ENCODE results near the gene HACL1. TPM values are rescaled to one million over a fixed set of nuclear protein-coding genes. Genes with fewer than 3 reads are reported as not detected.
"Not testable (repeated sequence)": the region's sequence is repeated elsewhere in the genome, so short reads cannot be mapped to it uniquely, and the experiment has no call there.

Gene HACL1
- total RNA-seq, 1 experiment from 2014 or later = 1.9 TPM

DNA sequence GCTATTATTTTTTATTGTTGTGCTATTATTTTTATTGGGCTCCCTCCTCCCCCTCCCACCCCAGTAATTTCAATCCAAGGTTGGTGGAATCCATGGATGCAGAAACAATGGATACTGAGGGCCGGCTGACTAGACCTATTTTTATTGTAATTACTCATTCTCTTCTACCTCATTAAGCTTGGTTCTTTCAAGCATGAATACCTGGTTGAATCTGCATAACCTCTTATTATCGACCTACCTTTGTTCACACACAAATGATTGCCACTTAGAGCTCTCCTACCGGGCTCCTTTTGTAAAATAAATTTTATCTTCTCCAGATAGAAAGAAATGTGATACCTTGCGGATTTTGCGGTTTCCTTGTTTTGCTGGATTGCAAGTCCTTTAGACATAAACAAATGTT lies 31.8 kb upstream of the HACL1 start:
- DNase-seq = no peak
- Histone ChIP-seq H3K36me3 (no peaks in the 10 kb centered on the region), H3K4me3 (no peak overlapping the region), H3K27me3 (no peaks in the 10 kb centered on the region), H3K9me3 (no peaks in the 10 kb centered on the region)

DNA sequence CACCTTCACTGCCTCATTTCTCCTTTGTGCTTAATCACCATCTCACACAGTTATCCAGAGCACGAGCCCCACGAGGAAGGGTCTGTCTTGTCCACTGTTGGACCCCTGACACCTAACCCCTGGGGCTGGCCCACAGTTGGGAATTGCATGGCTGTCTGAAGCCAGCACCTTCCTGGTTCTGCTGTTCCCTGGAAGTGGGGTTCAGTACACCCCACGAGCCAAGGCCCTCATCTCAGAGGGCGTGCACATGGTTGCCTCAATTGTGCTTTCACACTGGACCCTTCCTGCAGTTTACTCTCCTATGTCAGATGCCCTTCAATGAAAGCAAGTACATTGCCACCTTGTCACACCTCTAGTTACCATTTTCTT lies 30.8 kb upstream of the HACL1 start:
- Histone ChIP-seq H3K4me3 (no peak overlapping the region), H3K9me3 (no peaks in the 10 kb centered on the region)
- DNase-seq = no peak

DNA sequence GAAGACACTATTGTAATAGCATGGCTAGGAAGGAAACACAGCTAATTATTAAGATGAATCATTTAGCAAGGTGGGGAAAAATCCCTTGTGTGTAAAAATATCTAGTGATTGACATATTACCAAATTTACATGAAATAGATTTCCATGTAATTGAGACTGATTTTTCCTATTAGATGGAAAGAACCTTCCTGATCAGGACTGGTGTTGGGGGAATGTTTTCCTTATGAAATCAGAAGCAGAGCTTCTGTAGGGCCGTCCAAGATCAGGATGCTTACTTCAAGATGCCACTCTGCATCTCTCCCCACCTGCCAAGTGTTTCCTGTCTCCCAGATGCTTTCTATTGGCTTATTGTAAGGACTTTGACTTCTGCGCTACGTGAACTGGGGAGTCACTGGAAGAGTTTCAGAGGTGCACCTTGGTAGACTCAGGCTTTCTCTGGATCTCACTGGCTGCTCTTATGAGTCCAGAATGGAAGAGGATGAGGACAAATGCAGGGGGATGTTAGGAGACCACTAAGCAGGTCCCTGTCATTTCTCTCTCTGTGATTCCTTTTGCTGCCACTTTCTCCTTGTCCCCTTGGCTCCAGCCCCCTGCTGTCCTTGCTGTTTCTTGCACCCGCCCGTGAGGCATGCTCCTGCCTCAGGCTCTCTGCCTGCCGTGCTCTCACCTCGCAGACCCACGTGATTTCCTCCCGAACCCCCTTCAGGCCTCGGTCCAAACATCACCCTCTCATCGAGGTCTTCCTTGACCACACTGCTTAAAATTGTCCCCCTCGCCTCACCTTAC lies 30.2 kb upstream of the HACL1 start:
- no peak for DNase-seq
- Histone ChIP-seq H3K9me3 (no peaks in the 10 kb centered on the region), H3K4me3 (no peak overlapping the region), H3K27me3 (no peaks in the 10 kb centered on the region), H3K36me3 (no peaks in the 10 kb centered on the region)

More for the DNA sequence above, 30.8 kb upstream of the HACL1 start:
- H3K36me3 ChIP-seq = no peaks in the 10 kb centered on the region
- no peaks in the 10 kb centered on the region for H3K27me3 ChIP-seq

DNA sequence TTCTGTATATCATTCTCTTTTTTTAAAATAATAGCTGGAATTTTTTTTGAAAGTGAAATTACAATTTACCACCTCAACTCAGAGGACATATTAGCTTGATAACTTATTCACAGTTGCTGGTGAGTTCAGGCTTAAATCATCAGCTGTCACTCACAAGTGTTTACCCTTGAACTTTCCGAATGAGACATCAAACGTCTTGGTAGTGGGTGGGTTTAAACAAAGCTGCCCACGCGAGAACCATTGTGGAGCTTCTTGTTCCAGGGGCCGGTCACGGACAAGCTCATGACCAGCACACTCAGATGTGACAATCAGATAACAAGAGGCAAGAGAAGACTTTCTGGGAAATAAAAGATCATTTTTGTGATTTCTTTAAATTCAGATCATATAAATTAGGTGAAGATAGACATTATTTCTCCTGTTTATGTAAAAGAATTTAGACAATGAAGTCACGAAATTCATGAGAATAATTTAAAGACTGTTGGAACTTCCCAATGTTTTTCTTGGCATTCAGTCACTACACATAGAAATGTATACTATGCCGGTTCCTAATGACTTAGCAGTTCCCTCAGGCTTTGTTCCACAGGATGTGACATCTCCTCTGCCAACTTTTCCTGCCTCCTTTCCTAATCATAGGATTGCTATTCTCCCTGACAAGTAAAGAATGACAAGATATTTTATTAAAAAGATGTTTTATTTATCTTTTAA lies 29.4 kb upstream of the HACL1 start:
- peak; percentile 35 for DNase-seq
- H3K4me3 ChIP-seq = peak overlapping the region; percentile 20; the same call in 1 of the 2 replicates
- no peaks in the 10 kb centered on the region for H3K36me3 ChIP-seq
- H3K27me3 ChIP-seq = no peaks in the 10 kb centered on the region
- no peaks in the 10 kb centered on the region for H3K9me3 ChIP-seq

DNA sequence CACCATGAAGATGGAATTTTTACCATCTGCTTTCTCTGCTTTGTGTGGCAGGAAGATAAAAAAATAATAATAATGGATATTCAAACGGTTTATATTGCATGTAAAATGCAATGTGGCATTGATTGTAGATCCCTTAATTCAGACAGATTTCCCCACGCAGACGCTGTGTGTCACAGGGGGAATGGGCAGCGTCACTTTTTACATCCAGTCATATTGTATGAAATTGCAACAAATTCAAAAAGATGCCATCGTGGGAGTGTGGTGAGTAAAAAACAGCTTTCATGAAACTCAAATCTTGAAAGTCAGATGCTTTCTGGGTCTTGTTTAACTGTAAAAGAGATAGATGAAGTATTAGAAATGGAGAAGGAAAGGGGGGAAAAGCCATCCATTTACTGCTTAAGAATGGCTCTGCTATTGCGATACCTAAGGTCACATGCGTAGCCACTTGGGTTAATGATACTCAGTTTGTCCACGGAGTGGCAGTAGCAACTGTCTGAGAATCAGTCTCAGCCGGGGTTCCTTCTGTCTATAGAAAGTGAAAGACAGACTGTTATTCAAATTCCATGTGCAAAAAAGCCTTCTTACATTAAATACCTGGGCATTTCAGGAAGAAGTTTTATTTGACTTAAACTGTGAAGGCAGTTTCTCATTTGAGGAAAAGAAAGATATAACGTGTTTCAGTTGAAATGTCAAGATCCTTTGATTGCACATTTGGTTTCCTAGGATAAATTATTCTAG lies 28.7 kb upstream of the HACL1 start:
- H3K36me3 ChIP-seq = no peaks in the 10 kb centered on the region
- DNase-seq = peak; percentile 44
- no peaks in the 10 kb centered on the region for H3K27me3 ChIP-seq
- no peaks in the 10 kb centered on the region for H3K9me3 ChIP-seq
- peak overlapping the region; percentile 20; the same call in 1 of the 2 replicates for H3K4me3 ChIP-seq

DNA sequence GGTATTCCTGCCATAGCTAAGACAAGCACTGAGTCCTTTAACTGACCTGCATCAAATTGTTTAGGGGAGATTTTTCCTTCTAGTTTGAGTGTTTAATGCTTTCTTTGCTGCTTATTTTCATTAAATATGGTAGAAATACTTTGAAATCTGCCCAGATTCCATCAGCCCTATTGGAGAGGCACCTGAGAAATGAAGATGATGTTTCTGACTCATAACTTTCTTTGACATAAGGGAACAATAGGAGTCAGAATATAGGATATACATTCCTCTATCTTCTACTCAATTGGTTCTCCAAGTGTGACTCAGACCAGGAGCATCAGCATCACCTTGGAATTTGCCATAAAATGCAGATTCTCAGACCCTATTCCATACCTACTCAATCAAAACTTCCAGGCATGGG lies 27.6 kb upstream of the HACL1 start:
- Histone ChIP-seq H3K27me3 (no peaks in the 10 kb centered on the region), H3K4me3 (no peak overlapping the region), H3K9me3 (0 out of 2 replicates have a peak, but pooled peaks cover 1% of the 10 kb centered on the region), H3K36me3 (no peaks in the 10 kb centered on the region)
- DNase-seq = no peak

DNA sequence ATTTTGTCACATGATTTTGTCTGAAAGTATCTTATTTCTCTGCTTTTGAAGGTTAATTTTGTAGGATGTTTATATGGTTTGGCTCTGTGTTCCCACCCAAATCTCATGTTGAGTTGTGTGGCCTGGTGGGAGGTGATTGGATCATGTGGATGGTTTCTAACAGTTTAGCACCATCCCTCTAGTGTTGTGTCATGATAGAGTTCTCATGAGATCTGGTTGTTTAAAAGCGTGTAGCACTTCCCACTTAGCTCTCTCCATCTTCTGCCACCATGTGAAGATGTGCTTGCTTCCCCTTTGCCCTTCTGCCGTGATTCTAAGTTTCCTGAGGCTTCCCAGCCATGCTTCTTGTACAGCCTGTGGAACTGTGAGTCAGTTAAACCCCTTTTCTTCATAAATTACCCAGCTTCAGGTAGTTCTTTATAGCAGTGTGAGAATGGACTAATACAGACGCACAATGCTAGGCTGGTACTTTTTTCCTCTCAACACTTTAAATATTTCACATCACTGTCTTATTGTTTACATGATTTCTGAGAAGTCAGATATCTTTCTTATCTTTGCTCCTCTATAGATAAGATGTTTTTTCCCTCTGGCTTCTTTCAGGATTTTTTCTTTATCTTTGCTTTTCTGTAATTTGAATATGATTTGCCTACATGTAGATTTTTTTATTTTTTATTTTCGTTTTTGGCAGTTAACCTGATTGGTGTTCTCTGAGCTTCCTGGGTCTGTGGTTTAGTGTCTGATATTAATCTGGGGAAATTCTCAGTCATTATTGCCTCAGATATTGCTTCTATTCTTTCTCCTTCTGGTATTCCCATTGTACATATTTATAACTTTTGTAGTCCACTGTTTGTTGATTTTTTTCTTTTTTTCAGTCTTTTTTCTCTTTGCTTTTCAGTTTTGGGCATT lies 22.4 kb upstream of the HACL1 start:
- Histone ChIP-seq H3K4me3 (no peak overlapping the region), H3K36me3 (no peaks in the 10 kb centered on the region), H3K27me3 (no peaks in the 10 kb centered on the region), H3K9me3 (peaks cover 4% of the 10 kb centered on the region; the same call in 1 of the 2 replicates)
- DNase-seq = no peak

DNA sequence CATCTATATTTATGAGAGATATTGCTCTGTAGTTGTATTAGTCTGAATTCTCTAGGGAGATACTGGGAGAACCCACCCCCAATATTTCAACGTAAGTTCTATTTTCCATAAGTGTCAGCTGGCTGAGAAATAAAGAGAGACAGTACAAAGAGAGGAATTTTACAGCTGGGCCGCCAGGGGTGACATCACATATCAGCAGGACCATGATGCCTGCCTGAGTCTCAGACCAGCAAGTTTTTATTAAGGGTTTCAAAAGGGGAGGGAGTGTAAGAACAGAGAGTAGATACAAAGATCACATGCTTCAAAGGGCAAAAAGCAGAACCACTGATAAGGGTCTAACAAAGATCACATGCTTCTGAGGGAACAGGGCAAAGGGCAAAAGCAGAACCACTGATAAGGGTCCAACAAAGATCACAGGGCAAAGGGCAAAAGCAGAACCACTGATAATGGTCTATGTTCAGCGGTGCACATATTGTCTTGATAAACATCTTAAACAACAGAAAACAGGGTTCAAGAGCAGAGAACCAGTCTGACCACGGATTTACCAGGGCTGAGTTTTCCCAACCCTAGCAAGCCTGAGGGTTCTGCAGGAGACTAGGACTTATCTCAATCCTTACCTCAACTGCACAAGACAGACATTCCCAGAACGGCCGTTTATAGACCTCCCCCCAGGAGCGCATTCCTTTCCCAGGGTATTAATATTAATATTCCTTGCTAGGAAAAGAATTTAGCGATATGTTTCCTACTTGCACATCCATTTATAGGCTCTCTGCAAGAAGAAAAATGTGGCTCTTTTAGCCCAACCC lies 18.5 kb upstream of the HACL1 start:
- H3K36me3 ChIP-seq, DNase-seq, H3K4me3 ChIP-seq, H3K9me3 ChIP-seq, H3K27me3 ChIP-seq: not testable (repeated sequence)

DNA sequence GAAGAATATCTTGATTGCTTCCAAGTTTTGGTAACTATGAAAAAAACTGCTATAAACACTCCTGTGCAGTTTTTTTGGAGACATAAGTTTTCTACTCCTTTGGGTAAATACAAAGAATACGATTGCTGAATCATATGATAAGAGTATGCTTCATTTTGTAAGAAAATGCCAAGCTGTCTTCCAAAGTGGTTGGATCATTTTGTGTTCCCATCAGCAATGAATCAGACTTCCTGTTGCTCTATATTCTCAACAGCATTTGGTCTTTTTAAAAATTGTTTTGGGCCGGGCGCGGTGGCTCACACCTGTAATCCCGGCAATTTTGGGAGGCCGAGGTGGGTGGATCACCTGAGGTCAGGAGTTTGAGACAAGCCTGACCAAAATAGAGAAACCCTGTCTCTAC lies 14.7 kb upstream of the HACL1 start:
- no peaks in the 10 kb centered on the region for H3K27me3 ChIP-seq
- no peak overlapping the region for H3K4me3 ChIP-seq
- no peaks in the 10 kb centered on the region for H3K36me3 ChIP-seq
- no peak for DNase-seq
- no peaks in the 10 kb centered on the region for H3K9me3 ChIP-seq

DNA sequence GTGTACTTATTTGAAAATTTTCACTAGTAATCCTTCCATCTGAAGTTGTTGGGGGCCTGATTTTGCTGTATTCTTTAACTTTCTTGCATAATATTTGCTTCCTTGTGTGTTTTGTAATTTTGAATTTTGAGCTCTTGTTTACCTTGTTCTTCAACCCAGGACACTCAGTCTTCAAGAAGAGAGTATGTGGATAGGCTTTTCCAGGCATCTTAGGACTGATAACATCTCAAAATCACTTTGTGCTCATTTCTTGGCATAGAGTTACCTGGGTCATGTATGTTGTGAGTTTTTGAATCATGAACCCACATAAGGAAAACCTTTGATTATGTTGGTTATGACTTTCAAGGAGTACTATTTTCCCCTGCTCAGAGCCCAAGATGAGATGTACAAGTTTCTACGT lies 13.6 kb upstream of the HACL1 start:
- Histone ChIP-seq H3K4me3 (no peak overlapping the region), H3K9me3 (no peaks in the 10 kb centered on the region), H3K27me3 (no peaks in the 10 kb centered on the region), H3K36me3 (no peaks in the 10 kb centered on the region)
- DNase-seq = no peak

DNA sequence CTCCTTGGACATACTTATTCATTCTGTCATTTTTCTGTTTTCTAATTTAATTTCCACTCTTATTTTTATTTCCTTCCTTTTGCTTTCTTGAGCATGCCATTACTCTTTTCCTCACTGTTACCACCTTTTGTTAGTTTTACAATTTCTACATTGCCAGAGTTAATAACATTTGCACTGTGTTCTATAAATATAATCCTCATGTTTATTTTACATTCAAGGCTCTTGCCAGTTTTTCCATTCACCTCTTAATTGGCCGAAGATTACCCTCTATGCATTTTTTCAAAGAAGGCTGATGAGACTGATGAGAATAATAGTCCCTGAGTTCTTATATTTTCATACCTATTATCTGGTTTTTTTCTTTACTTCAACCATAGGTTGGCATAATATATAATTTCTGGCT lies 10.6 kb upstream of the HACL1 start:
- Histone ChIP-seq H3K9me3 (no peaks in the 10 kb centered on the region), H3K36me3 (no peaks in the 10 kb centered on the region), H3K4me3 (no peak overlapping the region), H3K27me3 (no peaks in the 10 kb centered on the region)
- no peak for DNase-seq

DNA sequence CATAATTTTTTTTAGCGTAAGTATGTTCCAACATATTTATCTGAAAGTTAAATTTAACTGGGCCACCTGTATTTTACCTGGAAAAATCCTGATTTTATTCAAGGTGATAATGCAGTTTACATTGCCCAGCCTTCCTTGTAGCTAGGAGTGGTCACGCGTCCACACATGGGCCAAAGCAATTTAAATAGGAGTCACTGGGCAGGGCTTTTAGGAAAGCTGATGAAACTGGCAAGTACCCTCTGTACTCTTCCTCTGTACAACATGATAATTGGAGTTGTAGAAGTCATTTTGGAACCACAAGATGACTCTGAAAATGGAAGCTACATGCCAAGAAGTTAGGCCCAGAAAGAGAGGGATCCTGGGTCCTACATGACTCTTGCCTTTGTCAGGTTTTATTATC lies 9.6 kb upstream of the HACL1 start:
- Histone ChIP-seq H3K36me3 (no peaks in the 10 kb centered on the region), H3K9me3 (no peaks in the 10 kb centered on the region), H3K27me3 (no peaks in the 10 kb centered on the region), H3K4me3 (no peak overlapping the region)
- no peak for DNase-seq

DNA sequence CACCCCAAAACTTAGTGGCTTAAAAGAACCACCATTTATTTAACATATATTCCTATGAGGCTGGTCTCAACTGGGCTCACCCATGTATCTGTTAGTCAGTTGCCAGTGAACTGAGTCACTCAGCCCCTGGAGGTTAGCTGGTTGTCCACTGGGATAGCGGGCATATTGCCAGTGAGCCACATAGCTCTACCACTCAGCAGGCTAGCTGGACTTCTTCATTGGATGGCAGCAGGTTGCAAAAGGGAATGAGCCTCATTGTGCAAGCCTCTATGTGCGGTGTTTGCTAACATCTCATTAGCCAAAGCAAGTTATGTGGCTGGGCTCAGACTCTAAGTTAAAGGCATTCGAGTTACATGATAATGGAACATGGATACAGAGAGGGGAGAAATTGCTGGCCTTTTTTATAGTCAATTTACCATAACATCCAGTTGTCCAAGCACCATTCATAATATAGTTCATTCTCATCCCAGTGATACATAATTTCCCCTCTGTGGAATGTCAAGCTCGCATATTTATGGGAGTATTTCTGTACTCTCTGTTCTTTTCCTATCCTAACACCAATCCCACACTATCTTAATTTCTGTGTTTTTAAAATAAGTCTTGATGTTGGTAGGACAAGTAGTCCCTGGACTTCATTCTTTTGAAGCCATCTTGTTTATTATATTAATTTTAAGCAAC lies 8.9 kb upstream of the HACL1 start:
- Histone ChIP-seq H3K4me3 (no peak overlapping the region), H3K9me3 (no peaks in the 10 kb centered on the region), H3K27me3 (no peaks in the 10 kb centered on the region), H3K36me3 (no peaks in the 10 kb centered on the region)
- DNase-seq = peak; percentile 86

DNA sequence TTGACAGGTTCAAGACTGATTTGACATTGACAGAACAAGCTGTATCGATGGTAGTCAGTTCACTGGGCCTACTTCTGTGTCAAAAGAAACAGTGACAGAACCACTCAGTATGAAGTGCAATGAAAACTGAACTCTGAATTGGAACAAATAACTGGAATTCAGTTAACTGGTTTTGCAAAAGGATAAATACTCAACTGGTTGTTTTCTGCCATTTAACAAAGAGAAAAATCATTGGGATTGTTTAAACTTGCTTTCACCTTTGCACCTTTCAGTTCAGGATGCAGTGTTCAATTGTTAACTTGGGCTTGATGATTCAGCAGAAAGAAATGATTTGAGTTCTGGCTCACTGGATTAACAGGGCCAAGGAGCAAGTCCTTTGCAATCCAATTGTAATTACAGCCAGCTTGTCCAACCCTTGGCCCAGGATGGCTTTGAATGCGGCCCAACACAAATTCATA lies 5.1 kb upstream of the HACL1 start:
- H3K9me3 ChIP-seq = no peaks in the 10 kb centered on the region
- DNase-seq = no peak

DNA sequence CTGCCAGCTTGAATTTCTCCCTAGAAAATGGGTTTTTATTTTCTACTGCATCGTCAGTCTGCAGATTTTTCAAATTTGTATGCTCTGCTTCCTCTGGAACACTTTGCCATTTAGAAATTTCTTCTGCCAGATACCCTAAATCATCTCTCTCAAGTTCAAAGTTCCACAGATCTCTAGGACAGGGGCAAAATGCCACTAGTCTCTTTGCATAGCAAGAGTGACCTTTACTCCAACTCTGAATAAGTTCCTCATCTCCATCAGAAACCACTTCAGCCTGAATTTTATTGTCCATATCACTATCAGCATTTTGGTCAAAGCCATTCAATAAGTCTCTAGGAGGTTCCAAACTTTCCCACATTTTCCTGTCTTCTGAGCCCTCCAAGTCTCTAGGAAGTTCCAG lies 3.2 kb upstream of the HACL1 start:
- not testable (repeated sequence) for H3K36me3 ChIP-seq, H3K9me3 ChIP-seq, H3K4me3 ChIP-seq, H3K27me3 ChIP-seq, DNase-seq

More for the DNA sequence above, 5.1 kb upstream of the HACL1 start:
- H3K36me3 ChIP-seq = no peaks in the 10 kb centered on the region
- H3K4me3 ChIP-seq = no peak overlapping the region
- no peaks in the 10 kb centered on the region for H3K27me3 ChIP-seq

Data from MG63 (cell line).